ENCODE results near the gene RTEL1. TPM values are rescaled to one million over a fixed set of nuclear protein-coding genes. Genes with fewer than 3 reads are reported as not detected.

Gene RTEL1
- polyA plus RNA-seq, 3 donors, result 1.0 to 15.5 (median 4.8) TPM

DNA sequence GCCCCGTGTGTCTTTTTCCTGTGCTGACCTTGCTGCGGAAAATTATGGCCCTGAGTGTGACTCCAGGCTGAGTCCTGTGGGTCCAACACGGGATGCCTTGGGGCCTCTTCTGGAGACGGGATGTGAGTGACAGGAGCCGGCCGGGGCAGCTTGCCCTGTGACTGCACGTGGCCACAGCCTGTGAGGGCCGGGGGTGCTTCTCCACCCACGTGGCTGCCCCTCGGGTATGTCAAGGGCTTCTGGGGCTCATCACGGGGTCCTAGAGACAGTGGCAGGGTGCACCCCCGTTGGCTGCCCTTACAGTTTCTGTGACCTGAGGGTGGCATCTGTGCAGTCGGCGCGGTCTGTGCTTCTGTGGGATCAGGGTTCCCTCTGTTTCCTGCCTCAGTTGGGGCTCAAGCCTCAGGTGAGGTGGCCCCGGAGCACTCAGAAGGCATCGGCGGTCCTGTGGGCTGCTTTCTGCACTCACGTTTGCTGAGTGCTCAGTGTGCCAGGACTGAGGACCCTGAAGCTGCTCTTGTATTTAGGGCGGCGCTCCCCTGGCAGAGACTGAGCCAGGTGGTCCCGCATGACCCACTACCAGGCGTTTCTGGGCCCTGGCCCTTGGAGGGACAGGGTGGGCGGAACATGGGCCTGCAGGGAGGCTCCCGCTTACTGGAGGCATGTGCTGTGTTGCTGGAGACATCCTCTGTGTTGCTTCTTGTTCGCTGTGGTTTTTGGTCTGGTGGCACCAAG is 5.4 kb downstream of the RTEL1 start:
- TF ChIP-seq, protein P1, sequence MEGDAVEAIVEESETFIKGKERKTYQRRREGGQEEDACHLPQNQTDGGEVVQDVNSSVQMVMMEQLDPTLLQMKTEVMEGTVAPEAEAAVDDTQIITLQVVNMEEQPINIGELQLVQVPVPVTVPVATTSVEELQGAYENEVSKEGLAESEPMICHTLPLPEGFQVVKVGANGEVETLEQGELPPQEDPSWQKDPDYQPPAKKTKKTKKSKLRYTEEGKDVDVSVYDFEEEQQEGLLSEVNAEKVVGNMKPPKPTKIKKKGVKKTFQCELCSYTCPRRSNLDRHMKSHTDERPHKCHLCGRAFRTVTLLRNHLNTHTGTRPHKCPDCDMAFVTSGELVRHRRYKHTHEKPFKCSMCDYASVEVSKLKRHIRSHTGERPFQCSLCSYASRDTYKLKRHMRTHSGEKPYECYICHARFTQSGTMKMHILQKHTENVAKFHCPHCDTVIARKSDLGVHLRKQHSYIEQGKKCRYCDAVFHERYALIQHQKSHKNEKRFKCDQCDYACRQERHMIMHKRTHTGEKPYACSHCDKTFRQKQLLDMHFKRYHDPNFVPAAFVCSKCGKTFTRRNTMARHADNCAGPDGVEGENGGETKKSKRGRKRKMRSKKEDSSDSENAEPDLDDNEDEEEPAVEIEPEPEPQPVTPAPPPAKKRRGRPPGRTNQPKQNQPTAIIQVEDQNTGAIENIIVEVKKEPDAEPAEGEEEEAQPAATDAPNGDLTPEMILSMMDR (IDR thresholded peaks at IDR 0.05), result no peak
- Histone ChIP-seq H3K9ac (ENCODE audit: insufficient read depth, low read length, poor library complexity, severe bottlenecking) (no peak overlapping the region), H4K20me1 (ENCODE audit: insufficient read depth, low read length) (no peaks in the 10 kb centered on the region), H3K79me2 (ENCODE audit: insufficient read depth, low read length) (peaks cover 9% of the 10 kb centered on the region), H2AFZ (ENCODE audit: insufficient read depth, low read depth, low read length, poor library complexity, severe bottlenecking) (no peak overlapping the region), H3K4me1 (ENCODE audit: control insufficient read depth in 1 of 2, insufficient read depth in 2 of 2, low read length in 2 of 2) (peaks cover 10 to 11% of the 10 kb centered on the region in 2 donors), H3K36me3 (replicated peaks in 1 of 2; ENCODE audit: control insufficient read depth in 1 of 2, insufficient read depth in 2 of 2, low read length in 2 of 2) (peaks cover 58 to 82% of the 10 kb centered on the region in 2 donors), H3K9me3 (replicated peaks in 1 of 2; ENCODE audit: control insufficient read depth in 1 of 2, insufficient read depth in 1 of 2, low read length in 2 of 2) (no peaks in the 10 kb centered on the region), H3K27ac (ENCODE audit: low read depth in 1 of 2, low read length in 2 of 2) (no peak overlapping the region), H3K4me2 (replicated peaks; ENCODE audit: extremely low read depth, low read length, poor library complexity, severe bottlenecking) (no peak overlapping the region), H3K27me3 (ENCODE audit: control insufficient read depth in 2 of 2, insufficient read depth in 2 of 2, low read length in 2 of 2) (no peaks in the 10 kb centered on the region), H3K4me3 (replicated peaks in 1 of 3; ENCODE audit: low read depth in 2 of 3, low read length in 3 of 3) (no peak overlapping the region)
- Mint-ChIP-seq H3K27me3 (ENCODE audit: low read depth in 3 of 3) (peaks cover 0 to 3% (median 0%) of the 10 kb centered on the region in 3 donors), H3K9me3 (peaks cover 0 to 1% (median 0%) of the 10 kb centered on the region in 7 donors), H3K4me3 (no peak overlapping the region), H3K4me1 (peaks cover 15% of the 10 kb centered on the region), H3K36me3 (peaks cover 64 to 77% of the 10 kb centered on the region in 2 donors), H3K27ac (peak overlapping the region in 1 of 7 donors; percentile 25)
- WGBS (ENCODE audit: insufficient coverage), result 96% methylated on average over 26 of the region's 26 CpGs
- intact Hi-C loops (cut with micrococcal nuclease), result no loop called here
- no peak for DNase-seq

DNA sequence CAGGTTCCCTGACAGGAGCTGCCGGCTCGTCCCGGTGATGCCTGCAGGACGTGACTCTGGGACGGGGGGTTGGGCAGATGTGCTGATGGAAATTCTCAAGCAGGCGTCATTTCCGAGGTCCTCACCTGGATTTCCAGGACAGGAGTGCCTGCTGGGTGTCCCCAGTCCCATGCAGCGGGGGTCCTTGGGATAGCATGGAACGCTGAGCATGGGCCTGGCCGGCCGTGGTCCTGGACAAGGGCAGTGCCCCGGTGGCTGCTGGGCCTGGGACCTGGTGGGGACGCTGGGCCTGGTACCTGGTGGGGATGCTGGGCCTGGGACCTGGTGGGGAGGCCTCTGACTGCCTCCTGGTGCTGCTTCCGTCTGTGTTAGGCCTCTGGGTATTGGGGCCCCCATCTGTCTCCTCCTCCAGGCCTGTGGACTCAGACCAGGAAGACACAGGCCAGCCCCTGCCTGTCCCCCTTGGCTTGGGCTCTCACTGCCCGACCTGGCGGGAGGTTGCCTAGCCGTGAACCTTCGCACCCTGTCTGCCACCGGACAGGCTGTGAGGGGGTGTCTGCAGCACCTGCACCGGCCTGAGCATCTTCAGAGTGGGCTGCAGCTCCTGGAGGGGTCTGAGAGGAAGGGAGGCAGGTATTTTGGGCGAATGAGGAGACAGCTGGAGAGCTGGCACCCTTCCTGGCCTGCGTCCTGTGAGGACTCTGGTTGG is 6.2 kb downstream of the RTEL1 start:
- H3K4me3 Mint-ChIP-seq, result no peak overlapping the region
- Histone ChIP-seq H3K9me3 (replicated peaks in 1 of 2; ENCODE audit: control insufficient read depth in 1 of 2, insufficient read depth in 1 of 2, low read length in 2 of 2) (no peaks in the 10 kb centered on the region), H3K4me1 (ENCODE audit: control insufficient read depth in 1 of 2, insufficient read depth in 2 of 2, low read length in 2 of 2) (peaks cover 3 to 4% of the 10 kb centered on the region in 2 donors), H3K27me3 (ENCODE audit: control insufficient read depth in 2 of 2, insufficient read depth in 2 of 2, low read length in 2 of 2) (no peaks in the 10 kb centered on the region), H4K20me1 (ENCODE audit: insufficient read depth, low read length) (no peaks in the 10 kb centered on the region), H3K36me3 (replicated peaks in 1 of 2; ENCODE audit: control insufficient read depth in 1 of 2, insufficient read depth in 2 of 2, low read length in 2 of 2) (peaks cover 62 to 88% of the 10 kb centered on the region in 2 donors), H3K4me2 (replicated peaks; ENCODE audit: extremely low read depth, low read length, poor library complexity, severe bottlenecking) (no peak overlapping the region), H2AFZ (ENCODE audit: insufficient read depth, low read depth, low read length, poor library complexity, severe bottlenecking) (no peak overlapping the region), H3K9ac (ENCODE audit: insufficient read depth, low read length, poor library complexity, severe bottlenecking) (no peak overlapping the region), H3K27ac (ENCODE audit: low read depth in 1 of 2, low read length in 2 of 2) (no peak overlapping the region), H3K79me2 (ENCODE audit: insufficient read depth, low read length) (peaks cover 6% of the 10 kb centered on the region), H3K4me3 (replicated peaks in 1 of 3; ENCODE audit: low read depth in 2 of 3, low read length in 3 of 3) (no peak overlapping the region)
- peaks cover 0 to 2% (median 0%) of the 10 kb centered on the region in 3 donors for H3K27me3 Mint-ChIP-seq (ENCODE audit: low read depth in 3 of 3)
- intact Hi-C loops (cut with micrococcal nuclease), result no loop called here
- TF ChIP-seq, protein P1 (IDR thresholded peaks at IDR 0.05), result no peak
- H3K4me1 Mint-ChIP-seq, result peaks cover 7% of the 10 kb centered on the region
- H3K27ac Mint-ChIP-seq, result peak overlapping the region in 2 of 7 donors; percentile 20 to 53
- WGBS (ENCODE audit: insufficient coverage), result 96% methylated on average over 22 of the region's 22 CpGs
- no peak for DNase-seq
- peaks cover 72 to 85% of the 10 kb centered on the region in 2 donors for H3K36me3 Mint-ChIP-seq
- H3K9me3 Mint-ChIP-seq, result peaks cover 0 to 1% (median 0%) of the 10 kb centered on the region in 7 donors
